Activated T-cell treated with anti-CD3 and anti-CD28 coated beads for 24 hours (primary cell): ENCODE measurements around the gene F11.
"Not testable (repeated sequence)": the region's sequence is repeated elsewhere in the genome, so short reads cannot be mapped to it uniquely, and the experiment has no call there.

Experiments
- DNase-seq: peaks from one replicate; pipeline ENCODE4 v3.0.0-alpha.2; 2020; ENCODE audit warnings: low read depth

F11 gene

GRCh38 chr4:186298031-186298647 lies 32.1 kb downstream of the F11 start:
- DNase-seq: no peak

GRCh38 chr4:186299291-186299690 lies 33.3 kb downstream of the F11 start:
- DNase-seq: no peak

- no peak for DNase-seq
Measured at GRCh38 chr4:186300659-186301390, 34.8 kb downstream of the F11 start.

- no peak for DNase-seq
Measured at GRCh38 chr4:186304216-186304615, 38.2 kb downstream of the F11 start.

- no peak for DNase-seq
Measured at GRCh38 chr4:186304866-186305505, 39.0 kb downstream of the F11 start.

- no peak for DNase-seq
Measured at GRCh38 chr4:186307497-186307896, 41.5 kb downstream of the F11 start.

DNA sequence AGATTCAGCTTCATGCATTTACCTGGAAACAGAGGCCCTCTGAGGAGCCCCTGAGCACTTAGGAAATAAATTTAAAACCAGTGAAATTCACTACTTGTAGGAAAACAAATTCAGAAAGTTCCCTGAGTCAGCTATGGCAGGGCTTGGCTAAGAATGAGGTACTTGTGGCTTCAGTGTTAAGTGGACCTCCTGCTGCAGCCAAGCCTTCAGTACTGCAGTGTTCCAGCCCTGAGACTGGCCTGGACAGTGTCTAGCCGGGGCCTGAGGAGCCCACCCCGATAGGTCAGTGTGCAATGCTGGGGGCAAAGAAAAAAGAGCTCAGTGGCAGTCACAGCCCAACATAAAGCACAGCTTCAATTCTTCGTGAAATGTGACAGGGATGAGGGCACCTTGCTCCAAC lies 41.9 kb downstream of the F11 start:
- DNase-seq: no peak

DNA sequence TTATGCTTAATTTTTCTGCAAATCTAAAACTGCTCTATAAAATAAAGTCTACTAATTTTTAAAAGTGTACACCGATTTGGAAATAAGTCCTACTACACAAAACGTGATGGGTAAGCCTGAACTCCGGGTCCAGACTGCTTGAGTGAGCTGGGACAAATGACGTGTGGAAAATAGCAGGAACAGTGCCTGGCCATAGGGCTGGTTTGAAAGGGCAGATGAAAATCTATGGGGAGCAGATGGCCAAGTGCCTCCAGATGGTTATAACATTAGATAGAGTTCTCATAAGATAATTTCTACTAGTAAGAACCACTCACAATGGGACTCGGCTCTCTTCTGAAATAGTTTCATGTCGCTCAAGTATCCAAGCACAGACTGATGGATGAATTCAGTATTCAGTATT lies 52.5 kb downstream of the F11 start:
- DNase-seq: no peak

GRCh38 chr4:186324660-186325059 lies 58.7 kb downstream of the F11 start:
- not testable (repeated sequence) for DNase-seq

- DNase-seq: no peak
Measured at GRCh38 chr4:186326391-186326790, 60.4 kb downstream of the F11 start.

DNA sequence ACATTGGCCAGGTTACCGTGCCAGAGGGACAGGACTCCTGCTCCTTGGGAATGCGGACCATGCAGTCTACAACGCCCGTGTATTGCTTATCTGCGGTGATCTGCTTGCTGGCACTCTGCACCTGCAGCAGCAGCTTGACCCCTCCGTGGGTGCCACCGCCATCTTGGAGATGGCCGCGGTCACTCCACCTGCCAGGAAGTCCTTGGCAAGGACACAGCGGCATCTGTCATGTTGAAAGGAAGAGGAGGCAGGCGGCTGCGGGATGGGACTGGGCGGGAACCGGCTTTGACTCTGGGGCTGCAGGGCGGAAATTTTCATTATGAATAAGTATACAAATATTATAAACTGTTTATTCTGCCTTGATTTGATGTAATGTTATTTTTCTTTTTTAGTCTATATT lies 63.4 kb downstream of the F11 start:
- DNase-seq: no peak

- no peak for DNase-seq
Measured at GRCh38 chr4:186330368-186330767, 64.4 kb downstream of the F11 start.

- no peak for DNase-seq
Measured at GRCh38 chr4:186335793-186336192, 69.8 kb downstream of the F11 start.
